Measurements from ENCODE around the gene ARNT2.

- TF ChIP-seq TCF4 (CRISPR knock-in tag; IDR thresholded peaks at IDR 0.05; ENCODE audit: borderline replicate concordance) (no peak), ZC3H10 (CRISPR knock-in tag; IDR thresholded peaks at IDR 0.05) (no peak), ZFP30 (CRISPR knock-in tag; IDR thresholded peaks at IDR 0.05) (no peak), ZNF8 (CRISPR knock-in tag; IDR thresholded peaks at IDR 0.05) (no peak)
- TF ChIP-seq, protein P1, sequence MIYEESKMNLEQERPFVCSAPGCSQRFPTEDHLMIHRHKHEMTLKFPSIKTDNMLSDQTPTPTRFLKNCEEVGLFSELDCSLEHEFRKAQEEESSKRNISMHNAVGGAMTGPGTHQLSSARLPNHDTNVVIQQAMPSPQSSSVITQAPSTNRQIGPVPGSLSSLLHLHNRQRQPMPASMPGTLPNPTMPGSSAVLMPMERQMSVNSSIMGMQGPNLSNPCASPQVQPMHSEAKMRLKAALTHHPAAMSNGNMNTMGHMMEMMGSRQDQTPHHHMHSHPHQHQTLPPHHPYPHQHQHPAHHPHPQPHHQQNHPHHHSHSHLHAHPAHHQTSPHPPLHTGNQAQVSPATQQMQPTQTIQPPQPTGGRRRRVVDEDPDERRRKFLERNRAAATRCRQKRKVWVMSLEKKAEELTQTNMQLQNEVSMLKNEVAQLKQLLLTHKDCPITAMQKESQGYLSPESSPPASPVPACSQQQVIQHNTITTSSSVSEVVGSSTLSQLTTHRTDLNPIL (CRISPR knock-in tag; IDR thresholded peaks at IDR 0.05; ENCODE audit: low read depth): no peak
Measured at GRCh38 chr15:80506286-80506893, 102.2 kb downstream of the ARNT2 start.
